ENCODE data around the gene KIAA1614.

Gene KIAA1614

DNA sequence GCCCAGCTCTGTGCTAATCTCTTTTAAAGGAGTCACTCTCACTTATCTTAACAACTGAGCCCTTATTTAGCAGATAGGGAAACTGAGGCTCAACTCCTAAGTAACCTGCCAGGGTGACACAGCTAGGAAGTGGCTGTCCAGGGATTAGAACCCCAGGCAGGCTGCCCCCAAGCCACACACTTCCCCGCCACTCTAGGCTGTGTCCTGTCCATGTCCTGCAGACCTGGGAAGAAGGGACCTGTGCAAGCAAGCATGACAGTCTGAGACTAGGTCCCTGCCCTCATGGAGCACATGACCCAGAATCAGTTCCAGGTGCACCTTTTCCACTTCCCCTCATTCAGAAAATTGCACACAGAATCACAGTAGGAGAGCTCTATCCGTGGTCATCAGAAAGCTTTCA, 12.2 kb downstream of the KIAA1614 start:
- no peak for DNase-seq (ENCODE audit: low read depth)
- TF ChIP-seq, protein P1, sequence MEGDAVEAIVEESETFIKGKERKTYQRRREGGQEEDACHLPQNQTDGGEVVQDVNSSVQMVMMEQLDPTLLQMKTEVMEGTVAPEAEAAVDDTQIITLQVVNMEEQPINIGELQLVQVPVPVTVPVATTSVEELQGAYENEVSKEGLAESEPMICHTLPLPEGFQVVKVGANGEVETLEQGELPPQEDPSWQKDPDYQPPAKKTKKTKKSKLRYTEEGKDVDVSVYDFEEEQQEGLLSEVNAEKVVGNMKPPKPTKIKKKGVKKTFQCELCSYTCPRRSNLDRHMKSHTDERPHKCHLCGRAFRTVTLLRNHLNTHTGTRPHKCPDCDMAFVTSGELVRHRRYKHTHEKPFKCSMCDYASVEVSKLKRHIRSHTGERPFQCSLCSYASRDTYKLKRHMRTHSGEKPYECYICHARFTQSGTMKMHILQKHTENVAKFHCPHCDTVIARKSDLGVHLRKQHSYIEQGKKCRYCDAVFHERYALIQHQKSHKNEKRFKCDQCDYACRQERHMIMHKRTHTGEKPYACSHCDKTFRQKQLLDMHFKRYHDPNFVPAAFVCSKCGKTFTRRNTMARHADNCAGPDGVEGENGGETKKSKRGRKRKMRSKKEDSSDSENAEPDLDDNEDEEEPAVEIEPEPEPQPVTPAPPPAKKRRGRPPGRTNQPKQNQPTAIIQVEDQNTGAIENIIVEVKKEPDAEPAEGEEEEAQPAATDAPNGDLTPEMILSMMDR (conservative IDR thresholded peaks at IDR 0.05; ENCODE audit: low read length), result no peak
- no peak overlapping the region for H3K4me3 ChIP-seq (ENCODE audit: low read length)

DNA sequence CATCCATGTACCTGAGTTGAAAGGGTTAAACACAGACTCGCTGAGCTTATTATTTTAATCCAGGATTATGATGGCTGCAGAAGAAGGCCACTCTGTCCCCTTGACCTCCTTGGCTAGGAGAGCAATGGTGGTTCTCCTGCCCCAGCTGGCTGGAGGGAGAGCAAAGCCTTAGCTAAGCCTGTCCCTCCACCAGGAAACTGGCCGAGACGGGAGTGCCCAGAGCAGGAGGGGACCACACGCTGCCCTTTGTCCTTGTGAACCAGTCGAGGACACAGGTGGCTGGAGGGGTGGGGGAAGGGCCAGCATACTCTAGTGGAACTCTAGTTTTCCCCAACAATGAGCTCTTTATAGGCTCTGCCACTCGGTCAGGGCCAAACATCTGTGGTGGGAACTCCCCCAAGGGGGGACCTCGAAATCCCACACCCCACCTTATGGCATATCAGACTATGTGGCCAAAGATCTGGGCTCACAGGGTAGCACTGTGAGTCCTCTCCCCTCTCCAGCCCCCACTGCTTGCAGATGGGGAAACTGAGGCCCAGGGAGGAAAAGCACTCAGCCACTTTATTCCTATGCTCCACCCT, 12.9 kb downstream of the KIAA1614 start:
- H3K4me3 ChIP-seq (ENCODE audit: low read length), result no peak overlapping the region
- TF ChIP-seq, protein P1 (conservative IDR thresholded peaks at IDR 0.05; ENCODE audit: low read length), result no peak
- no peak for DNase-seq (ENCODE audit: low read depth)

DNA sequence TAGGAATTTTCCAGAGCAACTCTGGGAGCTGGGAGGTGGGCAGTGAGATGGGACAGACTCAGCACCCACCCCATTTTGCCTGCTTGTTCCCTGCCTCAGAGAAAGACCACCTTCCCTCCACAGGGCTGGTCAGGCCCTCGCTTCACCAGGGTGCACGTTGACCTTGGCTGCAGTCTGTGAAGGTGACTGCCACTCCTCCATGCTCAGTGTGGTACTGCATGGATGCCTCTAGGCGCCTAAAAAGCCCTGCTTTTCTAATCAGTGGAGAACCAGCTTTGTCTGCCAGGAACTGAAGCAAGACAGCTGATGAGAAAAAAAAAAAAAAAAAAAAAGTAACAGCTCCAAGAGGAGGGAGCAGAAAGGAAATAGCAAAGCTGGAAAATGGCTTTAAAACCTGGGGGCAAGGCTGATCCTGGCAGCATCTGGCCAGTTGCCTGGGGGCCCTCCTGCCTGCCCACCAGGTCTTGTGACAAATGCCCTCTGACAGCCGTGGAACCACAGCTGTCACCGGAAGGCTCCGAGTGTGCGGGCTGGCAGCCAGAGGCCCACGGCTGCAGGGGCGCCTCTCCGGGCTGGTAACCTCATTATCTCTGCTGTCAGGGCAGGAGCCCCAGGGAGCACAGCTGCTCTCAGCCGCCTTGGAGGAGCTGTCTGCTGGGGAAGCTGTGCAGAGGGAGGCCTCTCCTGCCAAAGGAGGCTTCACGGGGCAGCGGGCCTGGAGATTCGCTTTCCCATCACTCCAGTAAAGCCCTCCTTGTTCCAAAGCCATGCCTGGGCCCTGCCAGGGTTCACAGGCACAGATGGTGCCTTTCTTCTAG, 13.7 kb downstream of the KIAA1614 start:
- H3K4me3 ChIP-seq (ENCODE audit: low read length), result no peak overlapping the region
- DNase-seq (ENCODE audit: low read depth), result peak; percentile 34
- TF ChIP-seq, protein P1 (conservative IDR thresholded peaks at IDR 0.05; ENCODE audit: low read length), result no peak

DNA sequence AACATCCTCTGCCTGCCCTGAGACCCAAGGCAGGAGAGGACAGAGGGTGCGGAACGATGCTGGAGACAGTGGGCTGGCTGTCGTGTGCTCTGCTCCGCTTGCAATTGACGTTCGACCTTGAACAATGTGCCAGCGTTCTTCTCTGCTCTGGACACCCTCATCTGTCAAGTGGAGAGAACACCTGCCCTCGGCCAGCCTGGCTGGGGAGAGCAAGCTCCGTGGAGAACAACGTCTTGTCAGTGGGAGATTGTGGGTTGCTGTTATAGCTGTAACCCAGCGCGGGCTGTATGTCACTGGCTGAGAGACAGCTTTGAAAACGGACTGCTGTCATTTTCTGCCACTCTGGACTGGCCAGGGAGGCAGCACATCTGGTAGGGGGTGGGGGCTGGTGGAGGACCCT, 14.7 kb downstream of the KIAA1614 start:
- DNase-seq (ENCODE audit: low read depth), result no peak
- TF ChIP-seq, protein P1 (conservative IDR thresholded peaks at IDR 0.05; ENCODE audit: low read length), result no peak
- H3K4me3 ChIP-seq (ENCODE audit: low read length), result no peak overlapping the region

DNA sequence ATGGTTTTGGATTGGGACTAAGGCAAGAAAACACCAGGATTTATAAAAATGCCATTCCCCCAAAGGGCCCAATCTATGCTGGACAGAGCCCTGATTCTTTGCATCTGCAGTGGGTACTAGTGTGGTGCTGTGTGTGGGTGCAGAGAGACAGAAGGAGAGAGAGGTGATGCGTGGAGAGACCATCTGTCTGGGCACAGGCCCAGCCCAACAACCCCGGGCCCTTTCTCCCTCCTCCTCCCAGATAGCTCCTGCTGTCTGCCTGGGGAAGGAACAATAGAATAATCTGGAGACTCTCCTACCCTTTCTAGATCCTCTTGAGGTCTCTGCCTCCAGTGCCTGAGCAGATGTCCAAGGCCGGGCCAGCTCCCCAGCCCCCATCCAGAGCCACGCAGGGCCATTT, 15.1 kb downstream of the KIAA1614 start:
- no peak overlapping the region for H3K4me3 ChIP-seq (ENCODE audit: low read length)
- peak; percentile 8 for DNase-seq (ENCODE audit: low read depth)
- TF ChIP-seq, protein P1 (conservative IDR thresholded peaks at IDR 0.05; ENCODE audit: low read length), result no peak

DNA sequence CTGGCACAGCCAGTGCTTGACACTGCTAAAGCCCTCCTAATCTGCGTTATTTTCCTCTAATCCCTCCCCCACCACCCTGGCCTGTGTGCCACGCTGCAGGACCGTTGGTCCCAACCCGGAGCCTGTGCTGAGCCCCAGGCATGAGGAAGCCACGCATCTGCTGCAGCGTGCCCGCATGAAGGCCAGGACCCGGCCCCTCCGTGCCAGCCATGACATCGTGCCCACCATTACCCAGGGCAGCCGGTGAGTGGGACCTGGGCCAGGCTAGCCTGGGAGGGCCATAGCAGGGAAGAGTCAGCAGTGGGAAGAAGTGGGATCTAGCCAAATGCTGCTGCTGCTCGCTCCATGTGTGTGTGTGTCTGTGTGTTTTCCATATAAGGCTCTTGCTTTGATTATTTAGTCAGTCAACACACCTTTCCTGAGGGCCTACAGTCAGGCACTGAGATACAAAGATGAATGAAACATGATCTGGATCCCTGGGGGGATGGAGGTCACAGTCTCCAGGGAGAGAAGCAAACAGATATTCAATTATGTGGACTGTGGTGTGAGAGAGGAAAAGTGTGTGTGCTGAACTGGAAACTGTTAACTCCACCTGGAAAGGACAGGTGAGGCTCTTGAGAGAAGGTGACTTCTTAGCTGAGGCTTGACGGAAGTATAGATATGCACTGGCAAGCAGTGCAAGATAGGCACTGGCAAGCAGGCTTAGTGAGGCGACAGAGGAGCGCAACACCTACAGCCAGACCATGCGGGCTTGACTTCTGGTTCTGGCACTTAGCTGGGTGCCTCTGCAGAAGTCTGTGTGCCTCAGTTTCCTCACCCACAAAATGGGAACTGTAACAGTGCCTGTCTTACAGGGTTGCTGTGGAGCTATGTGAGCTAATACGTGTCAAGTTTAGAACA, 15.9 kb downstream of the KIAA1614 start:
- no peak for DNase-seq (ENCODE audit: low read depth)

More for the DNA sequence above, 15.9 kb downstream of the KIAA1614 start:
- no peak overlapping the region for H3K4me3 ChIP-seq (ENCODE audit: low read length)
- TF ChIP-seq, protein P1 (conservative IDR thresholded peaks at IDR 0.05; ENCODE audit: low read length), result no peak

All from AG10803 (cell line).